NOMO-1 treated with dmso at 0.1 percent for 144 hours (cell line): ENCODE data around the gene MTUS2.
"Not testable (repeated sequence)": the region's sequence is repeated elsewhere in the genome, so short reads cannot be mapped to it uniquely, and the experiment has no call there.

Experiments
- DNase-seq: peaks from one replicate; lab custom pipeline; 2025; ENCODE audit not compliant: unreplicated experiment; lab: John Stamatoyannopoulos, UW

MTUS2 gene

GRCh38 chr13:28955264-28955966 is 135.3 kb downstream of the MTUS2 start:
- no peak for DNase-seq

GRCh38 chr13:28958018-28958417 is 137.9 kb downstream of the MTUS2 start:
- no peak for DNase-seq

GRCh38 chr13:28958441-28958840 is 138.3 kb downstream of the MTUS2 start:
- DNase-seq = no peak

- no peak for DNase-seq
Measured at GRCh38 chr13:28964052-28964451, 143.9 kb downstream of the MTUS2 start.

GRCh38 chr13:28964803-28965202 is 144.7 kb downstream of the MTUS2 start:
- no peak for DNase-seq

- no peak for DNase-seq
Measured at GRCh38 chr13:28967029-28967915, 147.1 kb downstream of the MTUS2 start.

- no peak for DNase-seq
Measured at GRCh38 chr13:28976195-28976594, 156.1 kb downstream of the MTUS2 start.

- DNase-seq = no peak
Measured at GRCh38 chr13:28976636-28977035, 156.5 kb downstream of the MTUS2 start.

GRCh38 chr13:28978574-28978973 is 158.4 kb downstream of the MTUS2 start:
- no peak for DNase-seq

GRCh38 chr13:28981530-28981929 is 161.4 kb downstream of the MTUS2 start:
- no peak for DNase-seq

GRCh38 chr13:28983641-28984040 is 163.5 kb downstream of the MTUS2 start:
- no peak for DNase-seq

GRCh38 chr13:28984326-28984725 is 164.2 kb downstream of the MTUS2 start:
- DNase-seq = no peak

- no peak for DNase-seq
Measured at GRCh38 chr13:28984825-28985224, 164.7 kb downstream of the MTUS2 start.

GRCh38 chr13:28990378-28990777 is 170.2 kb downstream of the MTUS2 start:
- not testable (repeated sequence) for DNase-seq

- DNase-seq = no peak
Measured at GRCh38 chr13:28991764-28992163, 171.6 kb downstream of the MTUS2 start.

GRCh38 chr13:29000826-29001225 is 180.7 kb downstream of the MTUS2 start:
- DNase-seq = no peak

- no peak for DNase-seq
Measured at GRCh38 chr13:29005035-29005762, 185.1 kb downstream of the MTUS2 start.

GRCh38 chr13:29005763-29006120 is 185.6 kb downstream of the MTUS2 start:
- DNase-seq = no peak

GRCh38 chr13:29006359-29006850 is 186.3 kb downstream of the MTUS2 start:
- DNase-seq = no peak

- no peak for DNase-seq
Measured at GRCh38 chr13:29008296-29008695, 188.2 kb downstream of the MTUS2 start.

- no peak for DNase-seq
Measured at GRCh38 chr13:29020314-29020713, 200.2 kb downstream of the MTUS2 start.

GRCh38 chr13:29021311-29021710 is 201.2 kb downstream of the MTUS2 start:
- no peak for DNase-seq
